NCI-H1092 treated with DMSO at 0.1 percent for 48 hours (cell line): ENCODE results near the gene TAF11L2.
"Not testable (repeated sequence)": the region's sequence is repeated elsewhere in the genome, so short reads cannot be mapped to it uniquely, and the experiment has no call there.

ENCODE experiments used
- DNase-seq: peaks from one replicate; lab custom pipeline; 2025; lab: John Stamatoyannopoulos, UW

The TAF11L2 gene

DNA sequence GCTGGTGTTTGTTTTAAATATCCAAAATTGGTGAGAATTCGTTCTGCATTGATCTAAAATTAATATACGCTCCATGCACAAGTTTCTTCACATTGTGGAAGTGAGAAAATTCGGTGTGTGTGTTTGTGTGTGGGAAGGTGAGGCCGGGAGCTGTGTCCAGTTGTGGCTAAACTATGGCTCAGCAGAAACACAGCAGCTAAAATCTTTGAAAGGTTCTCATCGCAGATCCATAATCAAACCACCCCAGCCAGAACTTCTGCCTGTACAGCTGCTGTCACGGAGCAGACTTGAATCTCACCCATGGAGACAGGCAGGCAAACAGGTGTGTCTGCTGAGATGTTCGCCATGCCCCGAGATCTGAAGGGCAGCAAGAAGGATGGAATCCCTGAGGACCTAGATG is at the start of gene TAF11L2:
Gene TAF11L2 (plus strand): TSS at position 301 of the 400 bp plus-strand sequence.
- not testable (repeated sequence) for DNase-seq

DNA sequence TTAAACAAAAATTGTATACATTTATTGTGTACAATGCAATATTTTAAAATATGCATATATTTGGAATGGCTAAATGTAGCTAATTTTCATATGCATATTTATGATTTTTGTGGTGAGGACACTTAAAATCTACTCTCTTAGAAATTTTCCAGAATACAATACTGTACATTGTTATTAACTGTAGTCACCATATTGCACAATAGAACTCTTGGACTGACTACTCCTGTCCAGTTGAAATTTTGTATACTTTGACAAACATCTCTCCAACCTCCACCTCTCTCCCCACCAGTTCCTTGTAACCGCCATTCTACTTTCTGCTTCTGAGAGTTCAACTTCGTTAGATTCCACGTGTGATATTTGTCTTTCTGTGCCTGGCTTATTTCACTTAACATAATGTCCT is 49.2 kb upstream of the TAF11L2 start:
- DNase-seq: no peak

DNA sequence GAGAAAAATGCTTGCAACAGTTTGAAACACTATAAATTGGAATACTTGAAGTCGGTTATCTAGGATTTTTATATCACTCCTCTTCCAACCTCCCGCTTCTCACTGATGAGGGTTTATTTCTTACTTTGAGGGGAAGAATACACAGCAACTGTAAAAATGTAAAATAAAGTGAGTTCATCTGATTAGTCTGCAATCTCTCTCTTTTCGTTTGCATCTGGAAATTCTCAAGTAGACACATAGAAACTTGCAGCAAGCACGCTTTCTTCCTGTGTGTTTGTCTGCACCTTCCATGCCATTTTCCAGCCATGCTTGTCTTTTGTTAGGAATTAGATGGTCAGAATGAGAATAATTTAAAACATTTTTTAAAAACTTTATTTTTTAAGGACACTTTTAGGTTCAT is 45.1 kb upstream of the TAF11L2 start:
- DNase-seq: no peak

DNA sequence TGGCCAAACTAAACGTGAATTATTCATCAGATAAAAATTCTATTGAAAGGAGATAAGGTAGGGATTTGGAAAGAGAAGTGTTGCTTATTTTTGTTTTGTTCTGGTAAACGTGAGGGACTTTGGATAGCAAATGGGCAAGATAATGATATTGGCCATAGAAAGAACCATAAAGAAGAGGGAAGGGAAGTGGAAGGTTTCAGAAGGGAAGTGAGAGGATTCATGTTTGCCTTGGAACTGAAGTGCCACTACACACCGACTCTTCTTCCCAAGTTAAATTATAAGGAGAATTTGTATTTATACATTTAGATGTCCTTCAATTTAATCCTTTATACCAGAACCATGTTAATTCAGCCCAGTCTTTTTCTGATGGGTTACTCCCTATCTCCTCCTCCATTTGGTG is 42.1 kb upstream of the TAF11L2 start:
- no peak for DNase-seq

DNA sequence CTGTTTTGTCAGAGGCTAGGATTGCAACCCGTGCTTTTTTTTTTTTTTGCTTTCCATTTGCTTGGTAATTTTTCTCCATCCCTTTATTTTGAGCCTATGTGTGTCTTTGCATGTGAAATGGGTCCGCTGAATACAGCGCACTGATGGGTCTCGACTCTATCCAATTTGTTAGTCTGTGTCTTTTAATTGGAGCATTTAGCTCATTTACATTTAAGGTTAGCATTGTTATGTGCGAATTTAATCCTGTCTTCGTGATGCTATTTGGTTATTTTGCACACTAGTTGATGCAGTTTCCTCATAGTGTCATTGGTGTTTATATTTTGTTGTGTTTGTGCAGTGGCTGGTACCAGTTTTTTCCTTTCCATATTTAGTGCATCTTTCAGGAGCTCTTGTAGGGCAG is 36.2 kb upstream of the TAF11L2 start:
- DNase-seq: no peak

DNA sequence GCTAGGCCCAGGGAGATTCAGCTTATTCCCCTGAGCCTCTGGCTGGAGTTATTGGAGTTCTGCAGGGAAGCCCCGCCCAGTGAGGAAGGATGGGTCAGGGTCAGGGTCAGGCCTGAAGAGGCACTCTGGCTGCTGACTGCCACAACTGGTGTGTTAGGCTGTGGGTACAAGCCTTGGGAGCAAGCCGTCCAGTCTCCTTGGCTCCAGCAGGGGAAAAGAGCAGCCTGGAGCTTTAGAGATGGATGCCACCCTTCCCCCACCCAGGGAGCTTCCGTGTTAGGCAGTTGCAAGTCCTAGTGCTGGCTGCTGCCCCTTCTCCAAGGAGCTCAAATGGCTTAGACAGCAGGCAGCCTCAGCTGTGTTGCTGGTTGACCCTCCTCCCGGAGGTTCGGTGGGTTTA is 34.4 kb upstream of the TAF11L2 start:
- DNase-seq: no peak

DNA sequence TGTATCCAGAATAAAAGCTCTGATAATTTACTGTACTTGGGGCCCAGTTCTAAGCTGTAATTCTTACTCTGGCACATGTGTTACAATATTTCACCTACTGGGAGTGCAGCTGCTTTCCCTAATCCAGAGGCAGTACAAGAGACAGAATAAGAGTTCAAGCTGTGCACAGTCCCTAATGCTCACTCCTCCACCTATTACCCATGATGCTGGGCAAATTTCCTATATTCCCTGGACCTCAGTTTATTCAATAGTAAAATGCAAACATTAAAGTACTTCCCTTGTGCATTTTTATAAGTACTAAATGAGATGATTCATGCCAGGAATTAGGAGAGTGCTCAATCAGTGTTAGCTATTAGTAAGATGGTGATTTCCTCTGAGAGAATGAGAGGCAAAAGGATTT is 28.0 kb upstream of the TAF11L2 start:
- no peak for DNase-seq

DNA sequence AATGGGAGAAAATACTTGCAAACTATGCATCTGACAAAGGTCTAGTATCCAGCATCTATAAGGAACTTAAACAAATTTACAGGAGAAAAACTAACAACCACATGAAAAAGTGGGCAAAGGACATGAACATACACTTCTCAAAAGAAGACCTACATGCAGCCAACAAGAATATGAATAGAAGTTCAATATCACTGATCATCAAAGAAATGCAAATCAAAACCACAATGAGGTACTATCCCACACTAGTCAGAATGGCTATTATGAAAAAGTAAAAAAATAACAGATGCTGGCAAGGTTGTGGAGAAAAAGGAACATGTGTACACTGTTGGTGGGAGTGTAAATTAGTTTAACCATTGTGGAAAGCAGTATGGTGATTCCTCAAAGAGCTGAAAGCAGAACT is 23.0 kb upstream of the TAF11L2 start:
- not testable (repeated sequence) for DNase-seq

DNA sequence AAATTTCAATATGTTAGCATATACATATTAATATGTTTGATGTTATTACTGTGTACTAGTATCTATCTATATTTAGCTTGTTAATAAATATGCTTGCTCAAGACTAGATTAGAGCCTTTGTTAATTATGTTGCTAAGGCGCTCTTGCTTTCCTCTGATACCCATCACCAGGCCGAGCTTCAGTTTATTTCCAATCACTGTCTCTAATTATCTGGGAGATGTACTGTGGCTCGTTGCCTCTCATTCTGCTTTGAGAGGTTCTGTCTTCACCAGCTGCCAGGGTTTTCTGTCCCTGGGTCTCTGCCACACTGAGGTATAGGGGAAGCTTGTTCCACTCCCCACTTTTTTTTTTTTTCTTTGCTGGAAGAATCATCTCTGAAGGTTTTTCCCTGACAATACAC is 21.0 kb upstream of the TAF11L2 start:
- peak; percentile 82 for DNase-seq

DNA sequence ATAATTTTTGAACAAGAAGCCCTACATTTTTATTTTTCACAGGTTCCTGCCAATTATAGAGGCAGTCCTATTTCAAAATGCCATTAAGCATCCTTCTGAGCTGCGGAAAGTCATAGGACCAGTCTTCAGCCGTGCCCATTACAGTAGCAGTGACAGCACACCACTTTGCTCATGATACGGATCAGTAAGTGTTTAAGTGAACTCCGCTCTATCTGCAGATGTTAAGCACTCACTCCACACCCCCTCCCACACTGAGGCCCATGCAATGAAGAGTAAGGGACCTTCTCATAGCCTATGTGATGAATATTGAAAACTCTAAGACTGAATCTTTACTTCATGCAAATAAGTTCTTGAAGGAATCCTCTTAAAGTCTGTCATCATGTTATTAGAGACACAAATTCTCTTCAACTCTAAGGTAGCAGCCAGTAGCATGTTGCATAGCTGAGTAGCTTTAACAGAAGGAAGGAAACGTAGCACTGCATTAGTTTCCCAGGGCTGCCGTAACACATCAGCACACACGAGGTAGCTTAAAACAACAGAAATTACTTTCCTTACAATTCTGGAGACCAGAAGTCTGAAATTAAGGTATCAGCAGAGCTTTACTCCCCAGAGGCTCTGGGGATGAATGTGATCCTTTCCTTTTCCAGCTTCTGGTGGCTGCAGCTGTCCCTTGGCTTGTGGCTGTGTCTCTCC is 20.3 kb upstream of the TAF11L2 start:
- DNase-seq: peak; percentile 85

DNA sequence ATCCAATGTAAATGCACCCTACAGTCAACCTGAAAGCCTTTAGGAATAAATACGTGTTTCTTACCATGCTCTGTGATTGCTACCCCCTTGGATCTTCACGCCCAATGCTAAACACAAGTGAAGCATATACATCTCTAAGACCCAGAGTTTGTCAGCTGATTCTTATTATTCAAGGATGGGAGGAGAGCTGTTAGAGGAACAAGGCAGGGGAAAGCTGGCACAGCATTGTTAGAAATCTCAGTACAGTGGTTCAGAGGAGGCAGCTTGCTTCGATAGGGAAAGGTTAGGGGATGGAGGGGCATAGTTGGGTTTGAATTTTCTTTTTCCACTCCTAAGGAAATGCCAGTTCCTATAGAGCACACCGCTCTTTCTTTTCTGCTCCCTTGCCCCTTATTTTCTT is 16.7 kb upstream of the TAF11L2 start:
- no peak for DNase-seq

DNA sequence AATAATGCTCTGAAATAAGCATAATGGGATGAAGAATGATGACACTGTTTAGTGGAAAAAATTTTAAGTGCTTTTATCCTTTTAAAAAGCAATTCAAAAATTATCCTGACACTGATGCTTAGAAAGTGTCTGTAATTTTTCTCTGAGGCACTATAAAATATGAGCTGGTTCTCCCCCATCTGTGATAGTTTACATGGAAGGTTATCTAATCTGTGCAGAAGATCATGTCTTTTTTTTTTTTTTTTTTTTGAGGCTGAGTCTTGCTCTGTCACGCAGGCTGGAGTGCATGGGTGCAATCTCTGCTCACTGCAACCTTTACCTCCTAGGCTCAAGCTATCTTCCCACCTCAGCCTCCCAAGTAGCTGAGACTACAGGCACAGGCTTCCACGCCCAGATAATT is 15.2 kb upstream of the TAF11L2 start:
- no peak for DNase-seq

DNA sequence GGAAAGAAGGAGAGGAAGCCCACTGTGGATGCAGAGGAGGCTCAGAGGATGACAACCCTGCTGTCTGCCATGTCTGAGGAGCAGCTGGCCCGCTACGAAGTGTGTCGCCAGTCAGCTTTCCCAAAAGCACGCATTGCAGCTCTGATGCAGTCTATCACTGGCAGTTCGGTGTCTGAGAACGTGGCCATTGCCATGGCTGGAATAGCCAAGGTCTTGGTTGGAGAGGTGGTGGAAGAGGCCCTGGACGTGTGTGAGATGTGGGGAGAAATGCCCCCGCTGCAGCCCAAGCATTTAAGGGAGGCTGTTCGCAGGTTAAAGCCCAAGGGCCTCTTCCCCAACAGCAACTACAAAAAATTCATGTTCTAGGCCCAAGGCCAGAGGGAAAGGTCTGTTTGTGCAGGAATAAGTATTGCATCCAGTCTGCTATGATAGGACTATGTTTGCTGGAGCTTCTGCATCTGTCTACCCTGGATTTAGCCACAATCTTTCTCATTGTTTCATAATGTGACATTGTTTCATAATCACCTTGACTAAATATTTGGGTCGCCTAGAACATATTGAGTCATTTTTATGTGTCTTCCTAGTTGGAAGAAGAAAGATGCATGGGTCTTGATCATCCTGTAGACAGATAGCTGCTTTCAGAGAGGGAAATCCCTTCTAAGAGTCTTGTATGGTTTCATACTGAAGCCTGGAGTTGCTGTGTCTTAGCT is 11.4 kb upstream of the TAF11L2 start:
- DNase-seq: not testable (repeated sequence)

DNA sequence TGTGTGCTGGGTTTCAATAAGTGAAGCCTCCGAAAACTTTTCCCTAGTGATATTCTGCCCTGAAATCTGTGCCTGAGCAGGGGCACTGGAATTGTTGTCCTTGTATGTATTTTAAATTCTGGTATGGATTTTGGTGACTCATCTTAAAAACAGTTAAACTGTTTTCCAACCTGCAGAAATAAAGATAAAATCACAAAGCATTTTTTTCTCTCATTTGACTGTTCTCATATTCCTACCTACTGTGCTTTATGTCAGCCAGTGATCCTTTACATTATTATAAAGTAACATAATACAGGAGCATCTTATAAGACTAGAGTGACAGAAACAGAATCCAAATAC is 10.9 kb upstream of the TAF11L2 start:
- no peak for DNase-seq

DNA sequence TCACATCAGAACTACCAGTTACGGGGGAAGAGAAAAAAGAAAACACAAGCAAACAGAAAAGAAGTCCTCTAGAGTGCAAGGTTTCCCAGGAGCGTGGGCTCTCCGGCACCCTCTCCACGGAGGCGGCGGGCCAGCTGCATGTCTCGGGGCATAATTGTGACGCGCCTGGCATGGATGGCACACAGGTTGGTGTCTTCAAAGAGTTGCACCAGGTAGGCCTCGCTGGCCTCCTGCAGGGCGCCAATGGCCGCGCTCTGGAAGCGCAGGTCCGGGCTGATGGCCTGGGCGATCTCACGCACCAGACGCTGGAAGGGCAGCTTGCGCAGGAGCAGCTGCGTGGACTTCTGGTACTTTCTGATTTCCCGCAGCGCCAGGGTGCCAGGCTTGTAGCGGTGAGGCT is 6.8 kb upstream of the TAF11L2 start:
- not testable (repeated sequence) for DNase-seq

DNA sequence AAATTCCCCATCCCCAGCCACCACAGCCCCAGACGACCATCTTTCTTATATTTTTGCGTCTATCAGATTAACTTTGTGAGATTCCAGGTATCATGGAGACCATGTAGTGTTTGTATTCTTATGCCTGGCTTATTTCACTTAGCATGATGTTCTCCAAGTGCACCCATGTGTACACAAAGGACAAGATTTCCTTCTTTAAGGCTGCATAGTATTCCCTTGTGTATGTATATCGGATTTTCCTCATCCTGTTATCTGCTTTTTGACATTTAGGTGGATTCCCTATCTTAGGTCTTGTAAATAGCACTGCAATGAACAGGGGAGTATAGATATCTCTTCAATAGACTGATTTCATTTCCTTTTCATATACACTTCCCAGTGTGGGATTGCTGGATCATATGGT is 5.3 kb upstream of the TAF11L2 start:
- no peak for DNase-seq

DNA sequence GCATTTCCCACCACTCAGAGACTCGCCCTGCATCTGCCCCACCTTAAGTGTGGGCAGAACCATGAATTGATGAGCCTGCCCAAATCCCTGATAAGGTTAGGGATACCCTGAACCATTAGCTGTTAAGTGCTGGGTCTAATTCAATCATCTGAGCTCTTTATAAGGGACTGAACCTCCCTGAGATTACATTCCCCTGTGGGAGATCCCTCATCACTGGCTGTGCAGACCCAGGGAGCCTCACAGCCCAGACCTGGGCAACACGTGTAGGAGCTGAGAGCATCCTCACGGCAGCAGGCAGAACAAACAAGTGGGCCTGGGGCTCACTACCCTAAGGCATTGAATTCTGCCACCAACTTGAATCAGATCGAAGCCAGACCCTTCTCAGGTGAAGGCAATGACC is 585 bp upstream of the TAF11L2 start:
- DNase-seq: no peak

DNA sequence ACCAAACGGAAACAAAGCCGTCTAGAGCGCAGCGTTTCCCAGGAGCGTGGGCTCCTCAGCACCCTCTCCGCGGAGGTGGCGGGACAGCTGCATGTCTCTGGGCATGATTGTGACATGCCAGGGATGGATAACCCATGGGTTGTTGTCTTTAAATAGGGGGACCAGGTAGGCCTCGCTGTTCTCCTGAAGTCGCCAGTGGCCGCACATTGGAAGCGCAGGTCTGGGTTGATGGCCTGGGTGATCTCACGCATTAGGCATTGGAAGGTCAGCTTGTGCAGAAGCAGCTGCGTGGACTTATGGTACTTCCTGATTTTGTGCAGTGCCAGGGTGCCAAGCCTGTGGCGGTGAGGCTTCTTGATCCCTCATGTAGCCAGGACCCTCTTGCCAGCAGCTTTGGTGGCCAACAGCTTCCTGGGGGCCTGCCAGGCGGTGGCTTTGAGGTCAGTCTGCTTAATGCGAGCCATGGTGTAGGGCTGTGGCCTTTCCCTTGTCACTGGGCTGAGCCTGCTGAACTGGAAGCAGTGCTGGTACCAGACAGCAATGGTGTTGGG is 13.8 kb downstream of the TAF11L2 start:
- no peak for DNase-seq

DNA sequence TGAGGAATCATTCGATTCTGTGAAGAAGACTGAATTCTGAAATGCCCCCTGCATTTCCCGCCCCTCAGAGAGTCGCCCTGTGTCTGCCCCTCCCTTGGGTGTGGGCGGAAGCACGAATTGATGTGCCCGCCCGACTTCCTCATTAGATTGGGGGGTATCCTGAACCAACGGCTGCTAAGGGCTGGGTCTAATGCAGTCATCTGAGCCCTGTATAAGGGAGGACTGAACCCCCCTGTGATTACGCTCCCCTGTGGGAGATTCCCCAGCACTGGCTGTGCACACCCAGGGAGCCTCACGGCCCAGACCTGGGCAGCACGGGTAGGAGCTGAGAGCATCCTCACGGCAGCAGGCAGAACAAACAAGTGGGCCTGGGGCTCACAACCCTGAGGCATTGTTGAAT is 19.5 kb downstream of the TAF11L2 start:
- not testable (repeated sequence) for DNase-seq

DNA sequence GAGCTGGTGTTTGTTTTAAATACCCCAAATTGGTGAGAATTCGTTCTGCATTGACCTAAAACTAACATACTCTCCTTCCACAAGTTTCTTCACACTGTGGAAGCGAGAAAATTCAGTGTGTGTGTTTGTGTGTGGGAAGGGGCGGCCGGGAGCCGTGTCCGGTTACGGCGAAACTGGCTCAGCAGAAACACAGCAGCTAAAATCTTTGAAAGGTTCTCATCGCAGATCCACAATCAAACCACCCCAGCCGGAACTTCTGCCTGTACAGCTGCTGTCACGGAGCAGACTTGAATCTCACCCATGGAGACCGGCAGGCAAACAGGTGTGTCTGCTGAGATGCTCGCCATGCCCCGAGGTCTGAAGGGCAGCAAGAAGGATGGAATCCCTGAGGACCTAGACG is 20.0 kb downstream of the TAF11L2 start, which contains the start of gene TAF11L3:
Gene TAF11L3 (plus strand): TSS at position 301 of the 400 bp plus-strand sequence.
- not testable (repeated sequence) for DNase-seq

DNA sequence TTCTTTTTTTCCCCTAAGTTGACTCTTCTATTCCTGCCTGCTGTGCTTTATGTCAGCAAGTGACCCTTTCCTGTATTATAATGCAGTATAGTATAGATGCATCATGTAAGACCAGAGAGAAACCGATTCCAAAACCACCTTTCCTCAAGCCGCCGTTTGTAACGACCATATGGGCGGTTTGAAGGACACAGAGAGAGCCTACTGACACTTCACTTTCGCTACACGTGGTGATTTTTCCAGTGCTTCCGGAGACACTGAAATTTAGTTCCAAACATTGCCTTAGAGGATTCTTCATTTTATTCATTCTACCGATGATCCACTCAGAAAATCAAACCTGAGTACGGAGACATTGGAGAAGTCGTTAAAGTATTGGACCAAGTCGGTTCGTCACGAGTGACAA is 21.5 kb downstream of the TAF11L2 start:
- DNase-seq: not testable (repeated sequence)

DNA sequence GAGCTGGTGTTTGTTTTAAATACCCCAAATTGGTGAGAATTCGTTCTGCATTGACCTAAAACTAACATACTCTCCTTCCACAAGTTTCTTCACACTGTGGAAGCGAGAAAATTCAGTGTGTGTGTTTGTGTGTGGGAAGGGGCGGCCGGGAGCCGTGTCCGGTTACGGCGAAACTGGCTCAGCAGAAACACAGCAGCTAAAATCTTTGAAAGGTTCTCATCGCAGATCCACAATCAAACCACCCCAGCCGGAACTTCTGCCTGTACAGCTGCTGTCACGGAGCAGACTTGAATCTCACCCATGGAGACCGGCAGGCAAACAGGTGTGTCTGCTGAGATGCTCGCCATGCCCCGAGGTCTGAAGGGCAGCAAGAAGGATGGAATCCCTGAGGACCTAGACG is 23.5 kb downstream of the TAF11L2 start, which contains the start of gene TAF11L4:
Gene TAF11L4 (plus strand): TSS at position 301 of the 400 bp plus-strand sequence.
- not testable (repeated sequence) for DNase-seq

DNA sequence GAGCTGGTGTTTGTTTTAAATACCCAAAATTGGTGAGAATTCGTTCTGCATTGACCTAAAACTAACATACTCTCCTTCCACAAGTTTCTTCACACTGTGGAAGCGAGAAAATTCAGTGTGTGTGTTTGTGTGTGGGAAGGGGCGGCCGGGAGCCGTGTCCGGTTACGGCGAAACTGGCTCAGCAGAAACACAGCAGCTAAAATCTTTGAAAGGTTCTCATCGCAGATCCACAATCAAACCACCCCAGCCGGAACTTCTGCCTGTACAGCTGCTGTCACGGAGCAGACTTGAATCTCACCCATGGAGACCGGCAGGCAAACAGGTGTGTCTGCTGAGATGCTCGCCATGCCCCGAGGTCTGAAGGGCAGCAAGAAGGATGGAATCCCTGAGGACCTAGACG is 26.9 kb downstream of the TAF11L2 start, which contains the start of gene TAF11L5:
Gene TAF11L5 (plus strand): TSS at position 301 of the 400 bp plus-strand sequence.
- not testable (repeated sequence) for DNase-seq
